Measurements from ENCODE around the gene JAK2.

JAK2 gene

GRCh38 chr9:4986296-4986695 lies 1.2 kb downstream of the JAK2 start:
- ChIA-PET CTCF (interaction anchor here (0.6 to 1.1 kb wide), 3 partner anchors 36 to 226 kb away, joined by 3 read pairs; no protein-coding TSS in a partner anchor), POLR2A (interaction anchor here (1.5 kb wide), 1 partner anchor 126 kb away, joined by 3 read pairs; no protein-coding TSS in a partner anchor)
- TF ChIP-seq FOXM1 (IDR thresholded peaks at IDR 0.05; ENCODE audit: borderline replicate concordance) (no peak), LEF1 (IDR thresholded peaks at IDR 0.05; ENCODE audit: borderline replicate concordance) (no peak), FOXK2 (IDR thresholded peaks at IDR 0.05) (no peak), FOXA1 (IDR thresholded peaks at IDR 0.05) (no peak), L3MBTL2 (conservative IDR thresholded peaks at IDR 0.05) (no peak), TARDBP (IDR thresholded peaks at IDR 0.05) (no peak), ARNT (IDR thresholded peaks at IDR 0.05) (no peak), CTBP1 (IDR thresholded peaks at IDR 0.05; ENCODE audit: borderline replicate concordance) (no peak), NFRKB (IDR thresholded peaks at IDR 0.05) (no peak), ELF4 (IDR thresholded peaks at IDR 0.05) (no peak), SUZ12 (IDR thresholded peaks at IDR 0.05) (no peak), ZNF384 (IDR thresholded peaks at IDR 0.05) (no peak), SP1 (IDR thresholded peaks at IDR 0.05) (no peak), BHLHE40 (IDR thresholded peaks at IDR 0.05; ENCODE audit: borderline replicate concordance) (no peak), HDGF (IDR thresholded peaks at IDR 0.05; ENCODE audit: borderline replicate concordance) (no peak)
- TF ChIP-seq, protein P1, sequence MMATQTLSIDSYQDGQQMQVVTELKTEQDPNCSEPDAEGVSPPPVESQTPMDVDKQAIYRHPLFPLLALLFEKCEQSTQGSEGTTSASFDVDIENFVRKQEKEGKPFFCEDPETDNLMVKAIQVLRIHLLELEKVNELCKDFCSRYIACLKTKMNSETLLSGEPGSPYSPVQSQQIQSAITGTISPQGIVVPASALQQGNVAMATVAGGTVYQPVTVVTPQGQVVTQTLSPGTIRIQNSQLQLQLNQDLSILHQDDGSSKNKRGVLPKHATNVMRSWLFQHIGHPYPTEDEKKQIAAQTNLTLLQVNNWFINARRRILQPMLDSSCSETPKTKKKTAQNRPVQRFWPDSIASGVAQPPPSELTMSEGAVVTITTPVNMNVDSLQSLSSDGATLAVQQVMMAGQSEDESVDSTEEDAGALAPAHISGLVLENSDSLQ (IDR thresholded peaks at IDR 0.05) = no peak
- no peak for DNase-seq (ENCODE audit: extremely low spot score)

- ChIA-PET CTCF (interaction anchor here (1.1 kb wide), 1 partner anchor 227 kb away, joined by 3 read pairs; no protein-coding TSS in a partner anchor), POLR2A (no interaction called here)
- TF ChIP-seq ARNT (IDR thresholded peaks at IDR 0.05) (no peak), CTBP1 (IDR thresholded peaks at IDR 0.05; ENCODE audit: borderline replicate concordance) (no peak), SP1 (IDR thresholded peaks at IDR 0.05) (no peak), LEF1 (IDR thresholded peaks at IDR 0.05; ENCODE audit: borderline replicate concordance) (no peak), FOXA1 (IDR thresholded peaks at IDR 0.05) (no peak)
- DNase-seq (ENCODE audit: extremely low spot score) = no peak
Observed at GRCh38 chr9:4986783-4987182, 1.7 kb downstream of the JAK2 start.

GRCh38 chr9:4987961-4988421 lies 2.9 kb downstream of the JAK2 start:
- POLR2A ChIA-PET = no interaction called here
- CTCF ChIA-PET = interaction anchor here (0.6 to 0.8 kb wide), 2 partner anchors 8 to 207 kb away, joined by 3 read pairs; no protein-coding TSS in a partner anchor
- peak; percentile 47 for DNase-seq (ENCODE audit: extremely low spot score)
- no peak for TF ChIP-seq BHLHE40 (IDR thresholded peaks at IDR 0.05; ENCODE audit: borderline replicate concordance)
- no peak for TF ChIP-seq TARDBP (IDR thresholded peaks at IDR 0.05)
- TF ChIP-seq FOXM1 (IDR thresholded peaks at IDR 0.05; ENCODE audit: borderline replicate concordance) = no peak
- TF ChIP-seq L3MBTL2 (conservative IDR thresholded peaks at IDR 0.05) = no peak
- TF ChIP-seq NFRKB (IDR thresholded peaks at IDR 0.05) = no peak
- TF ChIP-seq CTBP1 (IDR thresholded peaks at IDR 0.05; ENCODE audit: borderline replicate concordance) = no peak

DNA sequence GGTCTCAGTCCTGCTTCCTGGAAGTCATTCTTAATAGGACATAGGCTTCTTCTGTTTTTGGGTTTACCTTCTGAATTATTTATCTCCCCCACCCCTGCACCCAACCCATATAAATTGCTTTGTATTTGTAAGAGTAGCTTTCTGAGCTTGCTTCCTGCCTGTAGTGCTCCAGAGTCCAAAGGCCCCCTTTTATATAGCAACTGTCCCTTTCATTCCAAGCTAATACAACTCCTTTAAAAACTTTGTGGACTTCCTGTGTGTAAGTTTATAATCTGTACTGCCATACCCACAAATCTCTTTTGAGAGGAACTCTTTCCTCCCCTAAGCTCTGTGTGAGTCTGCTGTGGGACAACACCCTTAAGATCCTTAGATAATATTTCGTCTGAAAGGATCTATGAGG lies 7.8 kb downstream of the JAK2 start:
- no peak for DNase-seq (ENCODE audit: extremely low spot score)
- ChIA-PET POLR2A (no interaction called here), CTCF (interaction anchor here (0.6 kb wide), 1 partner anchor 1233 kb away, joined by 3 read pairs; no protein-coding TSS in a partner anchor)
- TF ChIP-seq ARNT (IDR thresholded peaks at IDR 0.05) = no peak

DNA sequence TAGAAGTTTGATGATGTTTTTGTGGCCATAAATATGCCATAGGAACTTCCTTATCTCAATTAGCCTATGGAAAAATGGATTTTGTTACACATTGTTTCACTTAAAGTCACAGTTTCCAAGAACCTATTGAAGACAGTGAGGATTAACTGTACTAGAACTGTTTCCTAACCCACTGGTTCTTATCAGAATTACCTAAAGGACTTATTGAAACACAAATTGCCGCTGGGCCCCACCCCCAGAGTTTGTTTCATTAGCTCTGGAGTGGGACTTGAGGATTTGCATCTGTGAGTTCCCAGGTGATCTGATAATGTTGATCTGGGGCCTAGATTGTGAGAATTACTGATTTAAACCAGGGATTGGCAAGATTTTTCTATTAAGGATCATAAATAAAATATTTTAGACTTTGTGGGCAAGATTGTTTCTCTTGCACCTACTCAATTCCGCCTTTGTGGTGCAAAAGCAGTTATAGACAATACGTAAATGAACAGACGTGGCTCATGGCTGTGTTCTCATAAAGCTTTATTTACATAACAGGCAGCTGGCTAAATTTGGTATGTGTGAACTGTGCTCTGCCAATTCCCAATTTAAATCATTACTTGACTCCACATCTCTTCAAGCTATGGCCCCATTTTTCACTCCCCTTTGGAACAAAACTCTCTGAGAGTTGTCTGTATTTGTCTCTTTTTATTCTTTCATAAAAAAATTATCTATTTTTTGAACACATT lies 9.3 kb downstream of the JAK2 start:
- TF ChIP-seq BHLHE40 (IDR thresholded peaks at IDR 0.05; ENCODE audit: borderline replicate concordance) = no peak
- no peak for TF ChIP-seq HDGF (IDR thresholded peaks at IDR 0.05; ENCODE audit: borderline replicate concordance)
- TF ChIP-seq FOXA1 (IDR thresholded peaks at IDR 0.05) = no peak
- TF ChIP-seq, protein P1 (IDR thresholded peaks at IDR 0.05) = no peak
- TF ChIP-seq FOXK2 (IDR thresholded peaks at IDR 0.05) = no peak
- no peak for TF ChIP-seq ZNF384 (IDR thresholded peaks at IDR 0.05)
- no peak for TF ChIP-seq LEF1 (IDR thresholded peaks at IDR 0.05; ENCODE audit: borderline replicate concordance)
- TF ChIP-seq SP1 (IDR thresholded peaks at IDR 0.05) = no peak
- TF ChIP-seq NFRKB (IDR thresholded peaks at IDR 0.05) = no peak
- TF ChIP-seq TARDBP (IDR thresholded peaks at IDR 0.05) = no peak
- no peak for TF ChIP-seq CTBP1 (IDR thresholded peaks at IDR 0.05; ENCODE audit: borderline replicate concordance)
- DNase-seq (ENCODE audit: extremely low spot score) = no peak
- ChIA-PET POLR2A (no interaction called here), CTCF (no interaction called here)

DNA sequence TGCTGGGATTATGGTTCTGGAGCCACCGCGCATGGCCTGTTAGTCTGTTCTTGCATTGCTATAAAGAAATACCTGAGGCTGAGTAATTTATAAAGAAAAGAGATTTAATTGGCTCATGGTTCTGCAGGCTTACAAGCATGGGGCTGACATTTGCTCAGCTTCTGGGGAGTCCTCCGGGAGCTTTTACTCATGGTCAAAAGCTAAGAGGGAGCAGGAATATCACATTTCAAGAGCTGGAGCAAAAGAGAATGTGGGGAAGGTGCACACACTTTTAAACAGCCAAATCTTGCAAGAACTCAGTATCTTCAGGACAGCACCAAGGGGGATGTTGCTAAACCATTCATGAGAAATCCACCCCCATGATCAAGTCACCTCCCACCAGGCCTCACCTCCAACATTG lies 12.1 kb downstream of the JAK2 start:
- CTCF ChIA-PET = no interaction called here
- no peak for TF ChIP-seq SP1 (IDR thresholded peaks at IDR 0.05)
- TF ChIP-seq FOXM1 (IDR thresholded peaks at IDR 0.05; ENCODE audit: borderline replicate concordance) = no peak
- no peak for TF ChIP-seq HDGF (IDR thresholded peaks at IDR 0.05; ENCODE audit: borderline replicate concordance)
- TF ChIP-seq ELF4 (IDR thresholded peaks at IDR 0.05) = no peak
- TF ChIP-seq NFRKB (IDR thresholded peaks at IDR 0.05) = no peak
- no peak for DNase-seq (ENCODE audit: extremely low spot score)
- POLR2A ChIA-PET = no interaction called here

- TF ChIP-seq SP1 (IDR thresholded peaks at IDR 0.05) (no peak), ELF4 (IDR thresholded peaks at IDR 0.05) (no peak), LEF1 (IDR thresholded peaks at IDR 0.05; ENCODE audit: borderline replicate concordance) (no peak), FOXK2 (IDR thresholded peaks at IDR 0.05) (no peak)
- ChIA-PET CTCF (no interaction called here), POLR2A (no interaction called here)
- no peak for DNase-seq (ENCODE audit: extremely low spot score)
Observed at GRCh38 chr9:4997631-4998030, 12.6 kb downstream of the JAK2 start.

Data from HEK293T (cell line).